GM19397 (cell line): ENCODE results near the gene HPSE2.
"Not testable (repeated sequence)": the region's sequence is repeated elsewhere in the genome, so short reads cannot be mapped to it uniquely, and the experiment has no call there.

ENCODE experiments used
- ATAC-seq: cut with Tn5 transposase; IDR thresholded peaks from one replicate; pipeline ENCODE4 v1.9.1; 2021; ENCODE audit warnings: mild to moderate bottlenecking, moderate library complexity; ENCODE audit not compliant: unreplicated experiment

Gene HPSE2

DNA sequence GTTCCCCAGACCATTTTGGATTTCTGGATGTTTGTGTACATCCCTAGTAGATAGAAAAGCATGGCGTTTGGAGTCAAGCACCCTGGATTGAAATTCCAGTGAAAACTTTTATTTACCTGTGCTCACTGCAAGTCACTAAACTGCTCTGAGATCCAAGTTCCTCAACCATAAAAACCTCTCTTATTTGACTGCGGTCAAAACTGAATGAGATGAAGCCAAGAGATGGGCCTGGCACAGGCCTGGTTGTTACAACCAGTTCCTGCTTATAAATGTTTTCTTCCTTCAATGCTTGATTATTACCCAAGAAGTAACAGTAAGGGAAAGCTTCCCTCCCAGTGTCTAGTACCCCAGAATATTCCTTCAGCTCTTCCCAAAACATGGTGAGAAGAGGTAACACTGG lies 718.0 kb downstream of the HPSE2 start:
- no peak for ATAC-seq

DNA sequence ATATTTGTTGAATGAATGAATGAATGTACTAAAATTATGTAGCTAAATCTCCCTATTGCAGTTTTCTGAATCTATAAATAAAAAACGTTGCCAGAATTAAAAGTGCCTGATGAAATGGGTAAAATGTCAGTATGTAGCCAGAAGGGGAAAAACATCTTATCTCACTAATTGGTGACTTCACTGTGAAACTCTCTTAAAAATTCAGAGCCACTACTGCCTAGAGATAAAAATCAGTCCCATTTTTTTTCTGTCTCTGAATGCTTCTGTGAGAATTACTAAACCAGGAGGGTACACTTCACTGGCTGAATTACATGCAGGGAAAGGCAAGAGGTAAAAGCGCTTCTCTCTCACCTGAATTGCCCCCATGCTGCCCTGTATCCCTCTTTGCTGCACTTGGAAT lies 719.3 kb downstream of the HPSE2 start:
- ATAC-seq: no peak

- ATAC-seq: no peak
Measured at GRCh38 chr10:98513704-98514103, 721.9 kb downstream of the HPSE2 start.

DNA sequence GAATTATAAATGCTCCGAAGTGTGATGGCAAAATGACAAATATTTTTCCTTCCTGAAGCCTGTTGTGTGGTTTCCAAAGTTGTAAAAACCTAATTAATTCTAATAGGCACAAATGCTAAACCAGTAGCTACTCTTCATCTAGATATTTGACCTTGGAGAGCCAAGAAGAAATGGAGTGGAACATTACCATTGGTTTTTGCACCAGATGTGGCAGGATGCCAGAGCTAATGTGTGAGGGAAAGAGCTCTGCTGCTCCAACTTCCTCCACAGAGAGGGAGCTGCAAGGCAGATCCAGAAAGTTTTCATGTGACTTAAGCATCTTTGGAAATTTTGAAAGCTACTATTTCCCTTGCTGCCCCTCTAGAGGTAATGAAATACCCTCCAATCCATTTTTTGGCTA lies 723.8 kb downstream of the HPSE2 start:
- ATAC-seq: no peak

DNA sequence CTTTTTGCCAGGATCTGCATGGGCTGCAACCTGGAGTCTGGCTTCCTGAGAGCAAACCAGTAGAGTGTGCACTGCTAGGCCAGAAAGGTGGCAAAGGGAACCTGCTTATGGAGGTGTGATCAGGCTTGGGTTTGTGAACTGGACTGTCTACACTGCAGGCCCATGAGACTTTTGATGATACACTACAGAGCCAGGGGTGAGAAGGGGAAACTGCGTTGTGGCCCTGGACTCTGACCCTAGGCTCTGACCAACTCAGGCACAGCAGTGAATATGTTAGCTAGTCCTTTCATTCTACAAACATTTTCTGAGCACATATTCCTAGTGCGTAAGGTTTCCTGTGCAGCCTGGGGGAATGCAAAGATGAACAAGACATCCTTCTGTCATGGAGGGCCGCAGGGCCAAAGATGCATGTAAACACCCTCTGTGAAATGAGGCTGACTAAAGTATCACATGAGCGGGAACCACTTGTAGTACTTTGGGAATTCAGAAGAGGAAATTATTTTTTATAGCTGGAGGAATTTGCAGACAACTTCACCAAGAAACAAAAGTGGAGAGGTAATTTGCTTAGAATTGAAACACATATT lies 725.1 kb downstream of the HPSE2 start:
- ATAC-seq: no peak

GRCh38 chr10:98509745-98510144 lies 725.9 kb downstream of the HPSE2 start:
- no peak for ATAC-seq

DNA sequence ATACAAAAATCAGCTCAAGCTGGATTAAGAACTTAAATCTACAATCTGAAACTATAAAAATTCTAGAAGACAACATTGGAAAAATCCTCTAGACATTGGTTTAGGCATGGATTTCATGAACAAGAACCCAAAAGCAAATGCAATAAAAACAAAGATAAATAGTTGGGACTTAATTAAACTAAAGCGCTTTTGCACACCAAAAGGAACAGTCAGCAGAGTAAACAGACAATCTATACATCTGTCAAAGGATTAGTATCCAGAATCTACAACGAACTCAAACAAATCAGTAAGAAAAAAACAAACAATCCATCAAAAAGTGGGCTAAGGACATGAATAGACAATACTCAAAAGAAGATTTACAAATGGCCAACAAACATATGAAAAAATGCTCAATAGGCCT lies 733.1 kb downstream of the HPSE2 start:
- not testable (repeated sequence) for ATAC-seq

- ATAC-seq: no peak
Measured at GRCh38 chr10:98492763-98493162, 742.9 kb downstream of the HPSE2 start.

DNA sequence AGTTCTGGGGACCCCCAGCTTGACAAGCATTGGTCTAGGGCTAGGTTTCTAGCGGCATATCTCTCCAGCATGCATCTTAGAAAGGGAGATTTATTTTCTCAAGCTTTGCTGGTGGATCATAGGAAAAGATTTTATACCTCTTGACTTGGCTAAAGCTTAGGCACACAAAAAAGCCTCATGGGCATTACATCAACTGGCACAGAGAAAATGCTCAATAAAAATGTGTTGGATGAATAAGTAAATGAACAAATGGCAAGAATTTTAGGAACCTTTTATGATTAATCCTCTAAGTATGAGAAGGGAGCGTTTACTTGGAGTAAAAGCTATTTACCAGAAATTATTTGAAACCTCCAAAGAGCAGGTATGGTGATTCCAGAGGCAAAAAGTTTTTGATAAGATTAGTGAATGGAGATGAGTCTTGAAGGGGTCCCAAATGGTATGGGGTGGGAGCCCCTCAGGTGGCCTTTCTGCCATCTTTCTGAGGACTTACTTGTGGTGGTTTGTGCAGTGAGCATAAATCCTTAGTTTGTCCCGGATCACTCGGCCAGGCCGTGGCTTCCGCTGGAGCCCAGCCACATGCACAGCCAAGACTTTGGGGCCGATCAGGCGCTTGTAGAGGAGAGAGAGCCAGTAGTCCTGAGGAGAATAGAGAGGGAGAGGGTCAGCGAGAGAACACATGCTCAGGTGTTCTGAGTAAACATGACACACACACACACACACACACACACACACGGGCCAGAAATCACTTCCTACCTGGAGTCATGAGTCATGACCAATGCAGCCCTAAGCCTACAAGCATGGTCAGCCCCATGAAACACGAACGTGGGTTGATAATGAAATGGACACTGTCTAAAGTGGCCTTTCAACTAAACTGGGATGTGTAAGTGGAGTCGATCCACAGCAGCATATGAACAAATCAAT lies 745.8 kb downstream of the HPSE2 start:
- no peak for ATAC-seq

DNA sequence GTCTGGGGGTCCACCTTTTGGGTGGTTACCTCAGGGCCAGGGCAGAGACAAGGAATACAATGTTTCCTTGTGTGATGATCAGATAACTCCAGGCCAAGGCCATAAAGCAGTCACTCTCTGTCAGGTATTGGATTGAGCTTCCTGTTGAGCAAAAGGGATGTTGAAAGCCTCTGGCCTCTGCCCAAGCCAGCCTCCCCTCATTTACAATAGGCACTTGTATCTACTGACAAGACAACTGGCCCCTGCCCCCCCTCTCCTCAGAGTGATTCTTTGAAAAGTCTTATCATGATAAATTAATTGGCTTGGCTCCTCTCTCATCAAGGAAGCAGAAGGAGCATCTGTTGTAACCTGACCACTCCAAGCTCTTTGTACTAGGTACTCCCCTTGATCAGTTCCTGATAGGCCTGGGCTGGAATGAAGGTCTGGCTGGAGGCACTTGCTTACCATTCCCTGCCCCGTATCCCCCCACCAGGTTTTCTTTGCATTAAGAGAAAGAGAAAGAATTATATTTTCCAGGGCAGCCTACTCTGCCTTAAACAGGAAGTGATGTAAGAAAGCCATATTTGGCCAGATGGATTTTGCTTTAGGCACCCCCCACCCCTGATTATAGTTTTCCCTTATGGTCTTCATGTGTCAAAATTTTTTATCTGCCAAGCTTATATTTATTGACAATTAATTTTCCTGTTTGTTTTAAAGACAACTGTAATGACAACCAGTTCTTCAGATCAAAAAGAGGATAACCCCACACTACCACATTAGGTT lies 746.8 kb downstream of the HPSE2 start:
- no peak for ATAC-seq

GRCh38 chr10:98487649-98488048 lies 748.0 kb downstream of the HPSE2 start:
- no peak for ATAC-seq

GRCh38 chr10:98486421-98486820 lies 749.2 kb downstream of the HPSE2 start:
- ATAC-seq: no peak

DNA sequence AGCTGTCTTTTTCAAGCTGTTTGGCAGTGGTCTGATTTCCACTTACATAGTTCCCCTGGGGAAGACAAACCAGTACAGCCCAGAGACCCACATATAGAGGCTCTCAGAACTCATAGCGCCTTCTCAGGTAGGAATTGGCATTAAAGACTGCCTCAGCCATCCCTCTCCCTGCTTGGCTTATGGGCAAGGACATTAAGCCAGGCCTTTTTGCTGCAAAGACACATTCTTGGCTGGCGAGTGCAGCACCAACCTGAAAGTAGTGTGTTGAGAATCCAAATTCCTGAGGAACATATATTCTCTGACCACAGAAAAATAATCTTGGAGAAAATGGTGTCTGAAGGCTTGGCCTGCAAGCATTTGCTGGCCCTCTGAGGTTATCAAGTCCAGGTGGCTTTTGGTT lies 749.7 kb downstream of the HPSE2 start:
- ATAC-seq: no peak

DNA sequence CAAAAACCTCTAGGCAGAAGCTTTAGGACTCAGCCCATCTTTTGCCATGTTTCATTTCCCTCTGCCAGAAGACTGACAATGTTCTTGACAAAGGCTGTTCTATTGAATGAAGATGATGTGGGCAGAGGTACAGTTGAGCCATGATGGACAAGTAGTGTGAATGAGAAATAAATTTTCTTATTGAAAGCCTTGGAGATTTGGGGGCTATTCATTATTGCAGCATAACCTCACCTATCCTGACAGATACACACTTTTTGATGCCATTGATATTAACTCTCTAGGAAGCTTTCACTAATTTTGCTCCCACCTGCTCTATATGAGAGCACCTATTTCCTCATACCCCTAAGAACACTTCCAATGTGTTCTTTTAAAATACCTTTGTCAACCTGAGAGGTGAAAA lies 752.0 kb downstream of the HPSE2 start:
- no peak for ATAC-seq

- no peak for ATAC-seq
Measured at GRCh38 chr10:98482096-98482495, 753.6 kb downstream of the HPSE2 start.

GRCh38 chr10:98481404-98481945 lies 754.2 kb downstream of the HPSE2 start:
- ATAC-seq: no peak

DNA sequence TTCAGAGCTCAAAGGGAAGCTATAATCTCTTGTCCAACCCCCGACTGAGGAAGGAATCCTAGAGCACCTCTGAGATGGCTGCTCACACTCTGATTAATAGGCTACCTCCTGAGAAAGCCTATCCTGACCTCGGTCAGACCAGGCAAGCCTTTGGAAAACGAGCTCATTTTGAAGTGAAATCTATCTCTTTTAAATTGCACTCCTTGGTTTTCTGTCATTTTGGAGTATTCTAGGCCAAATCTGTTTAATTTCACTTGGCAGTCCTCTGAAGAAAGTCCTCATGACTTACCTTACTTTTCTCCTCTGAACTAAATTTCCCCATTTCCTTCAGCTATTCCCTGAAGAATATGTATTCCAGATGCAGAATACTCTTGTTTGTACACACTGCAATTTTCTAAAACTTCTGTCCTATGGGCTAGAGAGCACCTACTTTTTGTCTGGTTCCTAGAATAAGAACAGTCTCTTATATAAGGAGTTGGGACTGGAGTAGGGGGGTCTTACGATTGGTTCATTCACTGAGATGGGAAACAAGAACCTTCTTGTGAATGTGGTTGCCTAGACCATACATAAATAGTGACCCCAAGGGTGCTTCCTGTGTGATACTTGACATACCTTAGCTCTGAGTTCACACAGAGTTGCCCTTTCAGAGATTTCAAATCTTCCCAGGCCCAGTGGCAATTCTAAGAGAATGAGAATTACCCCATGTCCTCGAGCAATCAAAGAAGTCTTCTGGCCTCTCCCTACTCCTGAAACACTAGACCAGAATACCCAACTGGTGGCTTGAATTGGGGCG lies 757.0 kb downstream of the HPSE2 start:
- ATAC-seq: no peak

- ATAC-seq: no peak
Measured at GRCh38 chr10:98477861-98478260, 757.8 kb downstream of the HPSE2 start.

- ATAC-seq: no peak
Measured at GRCh38 chr10:98474628-98475027, 761.0 kb downstream of the HPSE2 start.

GRCh38 chr10:98472196-98472595 lies 763.5 kb downstream of the HPSE2 start:
- ATAC-seq: no peak

DNA sequence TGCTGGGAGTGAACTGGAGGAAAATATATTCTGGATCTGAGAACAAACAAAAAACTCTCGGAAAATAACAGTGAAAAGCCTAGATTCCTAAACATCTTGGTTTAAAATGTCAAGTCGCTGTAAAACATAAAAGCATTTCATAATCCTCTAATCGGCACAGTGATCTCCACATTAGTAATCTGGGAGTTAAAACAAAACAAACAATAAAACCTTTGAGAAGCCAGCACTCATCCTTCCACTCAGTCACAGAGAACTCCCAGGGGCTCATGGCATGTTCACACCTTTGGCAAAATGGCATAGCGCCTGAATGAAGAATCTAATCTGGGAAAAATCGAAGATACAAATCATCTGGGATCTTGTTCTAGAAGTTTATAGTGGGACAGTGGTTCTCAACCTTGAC lies 764.8 kb downstream of the HPSE2 start:
- ATAC-seq: no peak
